ENCODE data around the gene MIOX.

DNA sequence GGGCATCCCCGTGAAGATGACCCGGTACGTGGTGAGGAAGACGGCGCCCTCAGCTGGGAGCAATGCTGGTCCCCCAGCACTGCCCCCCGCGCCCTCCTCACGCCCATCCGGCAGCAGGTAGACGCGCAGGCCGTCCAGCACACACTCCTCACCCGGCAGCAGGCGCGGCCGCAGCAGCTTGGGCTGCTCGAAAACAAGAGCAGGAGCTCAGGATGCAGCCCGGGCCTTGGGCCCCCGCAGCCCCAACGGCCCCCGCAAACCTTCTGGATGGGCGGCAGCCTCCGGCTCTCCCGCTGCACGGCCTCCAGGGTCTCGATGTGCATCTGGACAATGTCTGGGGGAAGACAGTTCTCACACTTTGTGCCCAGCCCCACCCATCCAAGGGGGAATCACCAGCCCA is 25.1 kb upstream of the MIOX start:
- TF ChIP-seq CTCF (IDR thresholded peaks at IDR 0.05), result no peak
- no peak for TF ChIP-seq POLR2A (IDR thresholded peaks at IDR 0.05)
